Subcutaneous abdominal adipose tissue (tissue), 5 donors: ENCODE data around the gene IBA57.

Source experiments
- H3K27ac ChIP-seq: one replicate; pipeline ENCODE4 v1.7.0; 2013; ENCODE audit warnings: low read depth, mild to moderate bottlenecking, inconsistent platforms, low read length, moderate library complexity
- H3K27me3 ChIP-seq, 5 donors: one replicate each; pipeline ENCODE4 v1.7.0; 2013; ENCODE audit warnings: low read length in 5 of 5, inconsistent platforms in 1 of 5; ENCODE audit not compliant: control insufficient read depth in 5 of 5, insufficient read depth in 4 of 5
- H3K36me3 ChIP-seq, 5 donors: one replicate each; pipeline ENCODE4 v1.7.0; 2013; ENCODE audit warnings: low read length in 5 of 5; ENCODE audit not compliant: control insufficient read depth in 5 of 5, insufficient read depth in 5 of 5
- H3K4me1 ChIP-seq, 5 donors: one replicate each; pipeline ENCODE4 v1.7.0; 2013; ENCODE audit warnings: low read length in 5 of 5, mild to moderate bottlenecking in 3 of 5, moderate library complexity in 1 of 5; ENCODE audit not compliant: control insufficient read depth in 5 of 5, insufficient read depth in 5 of 5
- H3K4me3 ChIP-seq, 5 donors: one replicate each; pipeline ENCODE4 v1.7.0; 2013; ENCODE audit warnings: low read length in 5 of 5, low read depth in 1 of 5
- H3K9ac ChIP-seq, 5 donors: one replicate each; pipeline ENCODE4 v1.7.0; 2013; ENCODE audit warnings: low read length in 5 of 5, mild to moderate bottlenecking in 4 of 5, moderate library complexity in 3 of 5
- H3K9me3 ChIP-seq, 5 donors: one replicate each; pipeline ENCODE4 v1.7.0; 2013; ENCODE audit warnings: low read length in 5 of 5; ENCODE audit not compliant: control insufficient read depth in 5 of 5
- donor health status: healthy.
- donor health status: healthy.
- donor health status: healthy.
- donor health status: healthy.
- donor health status: healthy.

IBA57 gene

DNA sequence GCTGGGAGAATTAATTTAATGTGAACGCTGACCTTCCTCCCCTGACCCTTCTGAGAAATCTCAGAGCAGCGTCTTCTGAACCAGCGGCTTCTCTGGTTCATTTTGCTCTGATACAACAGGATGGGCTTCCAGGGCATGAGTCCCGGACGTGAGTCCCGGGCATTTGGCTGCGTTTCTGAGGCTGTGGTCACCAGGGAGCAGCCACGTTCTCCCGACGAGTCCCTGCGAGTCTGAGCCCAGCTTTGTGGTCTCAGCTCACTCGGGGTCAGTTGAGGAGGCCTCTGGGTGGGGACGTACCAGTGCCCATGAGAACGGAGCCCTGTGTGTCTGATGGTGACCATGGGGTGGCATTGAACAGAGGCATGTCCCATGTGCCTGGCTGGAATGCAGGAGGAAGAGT is 24.6 kb downstream of the IBA57 start:
- H3K27ac ChIP-seq: no peak overlapping the region

DNA sequence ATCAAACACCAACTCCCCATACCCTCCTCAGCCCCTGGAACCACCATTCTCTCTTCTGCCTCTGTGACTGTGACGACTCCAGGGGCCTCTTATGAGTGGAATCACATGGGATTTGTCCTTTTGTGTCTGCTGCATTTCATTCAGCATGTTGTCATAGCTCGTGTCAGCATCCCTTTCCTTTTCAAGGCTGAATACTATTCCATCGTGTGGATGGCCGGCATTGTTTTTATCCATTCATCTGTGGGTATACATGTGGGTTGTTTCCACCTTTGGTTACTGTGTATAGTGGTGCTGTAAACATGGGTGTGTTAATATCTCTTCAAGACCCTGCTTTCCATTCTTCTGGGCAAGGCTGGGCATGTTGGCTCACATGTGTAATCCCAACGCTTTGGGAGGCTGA is 25.2 kb downstream of the IBA57 start:
- Histone ChIP-seq H3K9ac (no peak overlapping the region), H3K4me1 (no peaks in the 10 kb centered on the region), H3K4me3 (no peak overlapping the region), H3K36me3 (peaks cover 0 to 6% (median 0%) of the 10 kb centered on the region in 5 donors), H3K27ac (no peak overlapping the region), H3K27me3 (no peaks in the 10 kb centered on the region), H3K9me3 (peaks cover 0 to 5% (median 0%) of the 10 kb centered on the region in 5 donors)

More for the DNA sequence above, 24.6 kb downstream of the IBA57 start:
- Histone ChIP-seq H3K36me3 (peaks cover 0 to 6% (median 0%) of the 10 kb centered on the region in 5 donors), H3K9ac (no peak overlapping the region), H3K4me3 (no peak overlapping the region), H3K27me3 (no peaks in the 10 kb centered on the region), H3K9me3 (peaks cover 0 to 5% (median 0%) of the 10 kb centered on the region in 5 donors), H3K4me1 (no peaks in the 10 kb centered on the region)

DNA sequence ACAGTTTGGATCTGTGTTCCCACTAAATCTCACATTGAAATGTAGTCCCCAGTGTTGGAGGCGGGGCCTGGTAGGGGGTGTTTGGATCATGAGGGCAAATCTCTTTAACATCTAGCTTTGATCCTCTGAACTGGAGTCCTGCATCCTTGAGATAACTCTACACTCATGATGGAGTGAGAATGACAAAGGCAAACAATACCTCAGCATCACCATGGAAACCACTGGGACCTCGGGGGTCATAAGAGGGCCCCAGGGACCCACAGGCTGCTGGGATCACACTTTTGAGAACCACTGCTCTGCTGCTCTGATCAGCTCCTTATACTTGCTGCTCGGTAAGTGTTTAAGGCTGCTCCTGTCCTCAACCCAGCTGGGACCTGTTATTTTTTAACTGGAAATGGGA is 28.8 kb downstream of the IBA57 start:
- no peak overlapping the region for H3K4me3 ChIP-seq
- H3K9ac ChIP-seq: no peak overlapping the region
- no peak overlapping the region for H3K27ac ChIP-seq
- peaks cover 0 to 6% (median 0%) of the 10 kb centered on the region in 5 donors for H3K36me3 ChIP-seq
- H3K4me1 ChIP-seq: no peaks in the 10 kb centered on the region
- peaks cover 4 to 8% (median 8%) of the 10 kb centered on the region in 5 donors for H3K9me3 ChIP-seq
- no peaks in the 10 kb centered on the region for H3K27me3 ChIP-seq

DNA sequence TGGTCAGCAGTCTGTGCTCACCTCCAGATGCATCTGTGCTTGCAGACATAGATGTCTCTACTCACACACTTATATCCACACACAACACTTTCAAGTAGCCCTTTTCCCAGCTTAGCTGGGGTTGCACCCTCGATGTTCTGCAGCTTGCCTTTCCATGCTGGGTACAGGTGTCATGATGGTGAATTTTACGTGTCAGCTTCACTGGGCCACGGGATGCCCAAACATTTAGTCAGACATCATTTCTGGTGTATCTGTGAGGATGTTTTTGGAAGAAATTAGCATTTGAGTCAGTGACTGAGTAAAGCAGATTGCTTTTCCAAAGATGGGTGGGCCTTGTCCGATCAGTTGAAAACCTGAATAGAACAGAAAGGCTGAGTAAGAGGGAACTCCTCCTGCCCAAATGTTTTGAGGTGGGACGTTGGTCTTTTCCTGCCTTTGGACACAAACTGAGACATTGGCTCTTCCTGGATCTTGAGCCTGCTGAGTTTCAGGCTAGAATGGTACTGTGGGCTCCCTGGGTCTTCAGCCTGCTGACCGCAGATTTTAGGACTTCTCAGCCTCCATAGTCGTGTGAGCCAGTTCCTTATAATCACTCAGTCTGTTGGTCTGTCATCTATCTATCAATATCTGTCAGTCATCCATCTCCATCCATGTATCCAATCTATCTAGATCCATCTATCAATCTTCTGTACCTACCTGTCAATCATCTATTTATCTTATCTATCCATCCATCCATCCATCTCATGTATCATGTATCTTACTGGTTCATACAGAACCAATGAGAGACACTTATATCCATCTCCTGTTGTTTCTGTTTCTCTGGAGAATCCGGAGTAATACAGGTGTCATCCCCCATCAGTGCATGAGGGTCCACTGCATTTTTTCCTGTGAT is 29.6 kb downstream of the IBA57 start:
- Histone ChIP-seq H3K9ac (no peak overlapping the region), H3K27me3 (no peaks in the 10 kb centered on the region), H3K9me3 (peaks cover 6 to 16% (median 14%) of the 10 kb centered on the region in 5 donors), H3K4me3 (no peak overlapping the region), H3K27ac (no peak overlapping the region), H3K4me1 (no peaks in the 10 kb centered on the region), H3K36me3 (peaks cover 0 to 6% (median 0%) of the 10 kb centered on the region in 5 donors)

DNA sequence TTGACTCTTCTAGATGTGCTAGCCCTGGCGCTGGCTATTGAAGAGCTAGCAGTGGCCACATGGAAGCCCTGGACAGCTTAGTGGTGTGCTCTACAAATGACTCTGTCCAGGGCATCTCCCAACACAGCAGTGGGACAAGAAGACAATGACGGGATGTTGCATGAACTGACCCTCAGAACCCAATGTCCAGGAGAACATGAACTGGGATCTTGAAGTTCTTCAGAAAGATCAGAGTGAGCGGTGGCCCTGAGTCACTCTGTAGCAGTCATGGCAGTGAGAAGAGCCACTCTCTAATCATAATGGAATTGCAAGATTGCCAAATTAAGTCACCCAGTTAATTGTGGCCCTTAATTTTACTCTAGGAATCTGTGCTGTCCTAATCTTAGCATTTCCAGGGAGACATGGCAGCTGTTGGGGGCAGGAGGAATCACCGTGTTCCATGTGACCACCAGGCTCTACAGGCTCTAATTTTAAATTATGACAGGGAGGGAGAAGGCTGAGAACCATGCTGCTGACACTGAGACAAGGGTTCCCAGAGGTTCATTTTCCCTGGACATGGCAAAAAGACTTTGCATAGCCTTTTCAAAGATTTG is 32.0 kb downstream of the IBA57 start:
- no peak overlapping the region for H3K9ac ChIP-seq
- peaks cover 0 to 6% (median 0%) of the 10 kb centered on the region in 5 donors for H3K36me3 ChIP-seq
- H3K27me3 ChIP-seq: no peaks in the 10 kb centered on the region
- no peaks in the 10 kb centered on the region for H3K4me1 ChIP-seq
- no peak overlapping the region for H3K4me3 ChIP-seq
- H3K9me3 ChIP-seq: peaks cover 6 to 20% (median 14%) of the 10 kb centered on the region in 5 donors
- no peak overlapping the region for H3K27ac ChIP-seq

DNA sequence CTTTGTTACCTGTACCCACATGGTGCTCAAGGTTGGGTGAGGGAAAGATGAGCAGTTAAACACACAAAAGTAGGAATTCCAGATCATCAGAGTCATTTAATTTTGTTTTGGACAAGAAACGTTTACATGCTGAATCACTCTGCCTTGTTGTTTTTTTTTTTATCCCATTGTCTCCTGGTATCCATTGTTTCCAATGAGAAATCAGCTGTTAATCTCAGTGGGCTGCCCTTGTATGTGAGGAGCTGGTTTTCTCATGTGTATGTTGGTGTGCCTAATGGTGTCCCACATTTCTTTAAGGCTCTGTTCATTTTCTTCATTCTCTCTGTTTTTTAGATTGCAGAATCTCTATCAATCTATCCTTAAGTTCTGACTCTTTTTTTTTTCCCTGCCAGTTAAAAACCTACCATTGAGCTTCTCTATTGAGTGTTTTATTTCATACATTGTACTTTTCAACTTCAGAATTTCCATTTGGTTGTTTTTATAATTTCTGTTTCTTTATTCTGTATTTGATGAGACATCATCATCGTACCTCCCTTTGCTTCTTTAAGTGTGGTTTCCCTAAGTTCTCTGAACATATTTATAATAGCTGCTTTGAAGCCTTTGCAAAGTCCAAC is 33.5 kb downstream of the IBA57 start:
- Histone ChIP-seq H3K36me3 (peaks cover 0 to 6% (median 0%) of the 10 kb centered on the region in 5 donors), H3K4me3 (no peak overlapping the region), H3K27ac (no peak overlapping the region), H3K4me1 (no peaks in the 10 kb centered on the region), H3K9ac (no peak overlapping the region), H3K27me3 (no peaks in the 10 kb centered on the region), H3K9me3 (peaks cover 6 to 20% (median 14%) of the 10 kb centered on the region in 5 donors)

DNA sequence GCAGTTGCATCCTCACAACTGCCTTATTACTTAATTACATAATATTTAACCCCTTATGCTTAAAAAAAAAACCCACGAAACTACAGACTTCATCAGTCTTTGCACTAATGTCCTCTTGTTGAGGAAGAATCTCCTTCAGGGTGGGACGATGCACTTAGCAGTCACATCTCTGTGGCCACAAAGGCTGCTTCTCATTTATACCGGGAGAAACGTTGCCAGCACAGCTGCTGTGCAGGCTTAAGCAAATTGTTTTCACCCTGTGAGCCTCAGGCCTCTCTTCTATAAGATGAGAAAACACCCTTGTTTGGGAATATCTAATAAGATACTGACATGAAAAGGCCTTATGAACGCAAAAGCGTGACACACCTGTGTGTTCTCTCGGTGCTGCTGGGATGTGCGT is 39.4 kb downstream of the IBA57 start:
- no peak overlapping the region for H3K4me3 ChIP-seq
- H3K27ac ChIP-seq: no peak overlapping the region

DNA sequence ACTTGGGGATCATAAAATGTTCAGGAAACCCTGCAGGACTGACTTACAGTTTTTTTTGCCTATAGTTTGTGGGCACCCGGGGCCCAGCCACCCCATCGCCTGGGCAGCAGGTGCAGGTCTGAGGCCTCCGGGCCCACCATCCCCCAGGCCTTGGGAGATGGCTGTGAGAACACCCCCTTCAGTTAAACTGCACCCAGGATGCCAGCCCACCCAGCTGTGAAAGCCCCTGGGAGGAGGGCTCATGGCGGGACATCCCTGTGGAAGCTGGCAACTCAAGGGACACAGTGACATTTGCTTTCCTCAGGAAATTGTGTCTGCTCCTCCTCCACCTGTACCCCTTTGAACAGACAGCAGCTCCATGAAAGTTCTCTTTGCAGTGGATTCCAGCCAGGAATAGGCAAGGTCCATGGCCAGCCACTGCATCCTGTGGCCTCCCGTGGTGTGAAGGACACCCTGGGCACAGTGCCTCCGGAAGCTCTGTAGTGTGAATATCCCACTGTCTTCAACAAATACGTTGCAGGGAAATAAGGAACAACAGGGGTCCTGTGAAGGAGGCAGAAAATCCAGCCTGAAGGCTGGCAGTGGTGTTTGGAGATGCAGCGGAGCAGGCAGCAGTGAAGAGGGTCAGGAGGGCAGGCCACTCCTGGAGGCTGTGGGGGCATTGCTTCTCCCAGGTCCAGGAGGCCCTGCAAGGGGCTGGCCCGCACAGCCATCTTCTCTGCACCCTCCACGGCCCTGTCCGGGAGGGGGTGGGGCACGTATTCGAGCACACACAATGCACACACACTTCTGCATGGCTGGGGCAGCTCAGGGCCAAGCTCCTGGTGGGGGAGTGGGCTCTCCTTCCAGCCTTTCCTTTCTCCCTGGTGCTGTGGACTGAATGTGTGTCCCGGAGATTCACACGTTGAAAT is 40.2 kb downstream of the IBA57 start:
- H3K4me1 ChIP-seq: no peaks in the 10 kb centered on the region
- H3K9me3 ChIP-seq: no peaks in the 10 kb centered on the region
- no peak overlapping the region for H3K27ac ChIP-seq
- H3K36me3 ChIP-seq: no peaks in the 10 kb centered on the region
- no peak overlapping the region for H3K4me3 ChIP-seq
- H3K9ac ChIP-seq: no peak overlapping the region
- H3K27me3 ChIP-seq: peaks cover 5 to 34% (median 21%) of the 10 kb centered on the region in 5 donors

More for the DNA sequence above, 39.4 kb downstream of the IBA57 start:
- Histone ChIP-seq H3K4me1 (no peaks in the 10 kb centered on the region), H3K27me3 (peaks cover 5 to 28% (median 15%) of the 10 kb centered on the region in 5 donors), H3K9me3 (peaks cover 0 to 6% (median 1%) of the 10 kb centered on the region in 5 donors), H3K36me3 (no peaks in the 10 kb centered on the region), H3K9ac (no peak overlapping the region)

DNA sequence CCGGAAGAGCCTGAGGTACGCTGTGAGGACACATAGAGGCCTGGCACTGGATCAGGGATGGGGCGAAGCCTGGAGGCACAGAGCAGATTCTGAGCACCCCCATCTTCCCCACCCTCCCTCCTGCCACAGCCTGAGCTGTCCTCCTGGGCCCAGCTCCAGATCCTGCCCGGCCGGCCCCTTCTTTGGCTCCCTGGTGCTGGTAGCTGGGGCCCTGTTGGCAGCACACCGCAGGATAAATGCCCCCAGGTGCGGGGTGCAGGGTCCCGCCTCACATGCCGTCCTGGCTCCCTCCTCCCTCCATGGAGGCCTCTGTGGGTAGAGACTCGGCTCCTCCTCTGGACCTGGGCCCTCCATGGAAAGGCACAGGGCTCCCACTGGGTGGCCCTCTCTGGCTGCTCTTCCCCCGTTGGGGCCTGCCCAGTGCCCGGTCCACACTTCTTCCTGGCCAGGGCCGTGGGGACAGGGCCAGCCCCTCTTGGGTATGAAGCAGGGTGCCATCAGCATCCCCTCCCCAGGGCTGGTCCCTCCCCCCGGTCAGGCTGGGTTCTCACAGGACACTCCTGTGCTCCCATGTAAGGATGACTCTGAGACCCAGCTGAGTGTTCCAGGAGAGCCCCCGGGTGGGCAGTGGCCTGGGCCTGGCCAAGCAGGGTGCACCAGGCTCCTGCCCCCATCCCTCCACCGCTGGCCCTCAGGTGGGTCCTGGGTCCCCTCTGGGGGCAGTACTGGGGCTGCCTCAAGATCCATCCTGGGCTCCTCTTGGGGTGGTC is 41.2 kb downstream of the IBA57 start:
- Histone ChIP-seq H3K27me3 (peaks cover 13 to 38% (median 25%) of the 10 kb centered on the region in 5 donors), H3K27ac (no peak overlapping the region), H3K9ac (no peak overlapping the region), H3K4me3 (no peak overlapping the region), H3K9me3 (no peaks in the 10 kb centered on the region), H3K36me3 (no peaks in the 10 kb centered on the region), H3K4me1 (no peaks in the 10 kb centered on the region)
